Esophagus squamous epithelium (tissue), 4 donors: ENCODE results near the gene NDUFS5.

Experiments
- POLR2A ChIP-seq, 4 donors: fragments of 450-650 bp; IDR thresholded peaks; one replicate each; pipeline ENCODE4 v1.6.1; 2017; ENCODE audit warnings: antibody characterized with exemption in 4 of 4, mild to moderate bottlenecking in 4 of 4, moderate library complexity in 3 of 4
- TF ChIP-seq, protein P1 (sequence below), 6 experiments: fragments of 450-650 bp in 4 of 6; fragments of 200-600 bp in 2 of 6; sonication (generic) in 2 of 6; IDR thresholded peaks; one replicate each; pipeline ENCODE4 v1.5.1; 2016 to 2019; ENCODE audit warnings: antibody characterized with exemption in 6 of 6, mild to moderate bottlenecking in 4 of 6, moderate library complexity in 4 of 6

DNA sequence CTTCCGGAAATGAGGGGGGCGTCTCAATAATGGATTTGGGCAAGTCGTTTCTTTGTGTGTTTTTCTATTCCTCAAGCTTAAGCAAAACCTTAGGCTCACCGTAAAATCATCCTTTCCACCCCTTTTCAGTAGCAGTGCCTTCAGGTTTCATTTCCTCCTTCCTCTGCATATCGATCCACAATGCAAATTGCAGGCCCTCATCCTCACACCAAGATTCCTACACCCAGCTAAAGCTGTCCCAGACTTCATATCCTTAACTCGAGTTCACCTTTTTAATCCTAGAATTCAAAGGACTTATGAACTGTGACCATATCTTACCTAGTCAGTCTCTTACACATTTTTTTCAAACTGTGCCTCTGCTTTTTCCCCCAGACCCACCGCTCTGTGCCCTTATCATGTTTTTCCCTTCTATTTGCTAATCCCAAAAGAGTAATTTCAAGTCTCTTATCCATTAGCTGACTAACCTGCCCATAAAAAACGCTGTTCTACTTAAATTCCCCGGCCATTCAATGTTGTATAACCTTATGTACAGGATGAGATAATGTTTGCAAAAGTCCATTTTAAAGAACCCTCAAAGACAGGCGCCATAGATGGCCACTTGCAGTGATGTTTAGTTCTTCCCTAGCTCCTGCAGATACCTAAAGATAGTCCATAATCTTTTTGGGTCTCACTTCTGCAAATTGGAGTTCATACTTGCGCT is 33.6 kb upstream of the NDUFS5 start:
- TF ChIP-seq, protein P1, sequence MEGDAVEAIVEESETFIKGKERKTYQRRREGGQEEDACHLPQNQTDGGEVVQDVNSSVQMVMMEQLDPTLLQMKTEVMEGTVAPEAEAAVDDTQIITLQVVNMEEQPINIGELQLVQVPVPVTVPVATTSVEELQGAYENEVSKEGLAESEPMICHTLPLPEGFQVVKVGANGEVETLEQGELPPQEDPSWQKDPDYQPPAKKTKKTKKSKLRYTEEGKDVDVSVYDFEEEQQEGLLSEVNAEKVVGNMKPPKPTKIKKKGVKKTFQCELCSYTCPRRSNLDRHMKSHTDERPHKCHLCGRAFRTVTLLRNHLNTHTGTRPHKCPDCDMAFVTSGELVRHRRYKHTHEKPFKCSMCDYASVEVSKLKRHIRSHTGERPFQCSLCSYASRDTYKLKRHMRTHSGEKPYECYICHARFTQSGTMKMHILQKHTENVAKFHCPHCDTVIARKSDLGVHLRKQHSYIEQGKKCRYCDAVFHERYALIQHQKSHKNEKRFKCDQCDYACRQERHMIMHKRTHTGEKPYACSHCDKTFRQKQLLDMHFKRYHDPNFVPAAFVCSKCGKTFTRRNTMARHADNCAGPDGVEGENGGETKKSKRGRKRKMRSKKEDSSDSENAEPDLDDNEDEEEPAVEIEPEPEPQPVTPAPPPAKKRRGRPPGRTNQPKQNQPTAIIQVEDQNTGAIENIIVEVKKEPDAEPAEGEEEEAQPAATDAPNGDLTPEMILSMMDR (IDR thresholded peaks at IDR 0.05), result no peak
- no peak for TF ChIP-seq POLR2A (IDR thresholded peaks at IDR 0.05)
